PC-9 (cell line): ENCODE data around the gene CENPV.

ENCODE experiments used
- EZH2 ChIP-seq: fragments of 200-600 bp; sonication (generic); IDR thresholded peaks from 2 replicates; pipeline ENCODE4 v1.8.0; 2017; ENCODE audit warnings: antibody characterized with exemption, low read depth
- TF ChIP-seq, protein P1 (sequence below): fragments of 200-600 bp; sonication (generic); conservative IDR thresholded peaks from 2 replicates; pipeline ENCODE4 v1.6.1; 2017; ENCODE audit warnings: mixed run types, antibody characterized with exemption, mild to moderate bottlenecking, moderate library complexity

DNA sequence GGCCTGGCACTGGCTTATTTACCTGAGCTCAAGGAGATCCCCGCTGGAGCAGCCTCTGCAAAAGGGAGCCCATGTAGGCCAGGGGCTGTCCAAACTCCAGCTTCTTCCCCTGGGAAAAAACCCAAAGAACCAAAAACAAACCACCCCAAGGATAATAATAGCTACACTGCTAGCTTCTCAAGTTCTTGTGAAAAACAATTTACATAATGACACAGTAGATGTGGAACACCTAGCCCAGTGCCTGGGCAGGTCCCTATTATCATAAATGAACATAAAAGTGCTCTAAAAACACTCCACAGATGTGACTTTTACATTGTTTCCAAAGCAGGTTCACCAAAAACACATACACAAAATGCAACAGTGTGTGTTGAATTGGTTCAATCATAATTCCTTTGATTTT lies 27.3 kb downstream of the CENPV start:
- TF ChIP-seq EZH2, result no peak
- TF ChIP-seq, protein P1, sequence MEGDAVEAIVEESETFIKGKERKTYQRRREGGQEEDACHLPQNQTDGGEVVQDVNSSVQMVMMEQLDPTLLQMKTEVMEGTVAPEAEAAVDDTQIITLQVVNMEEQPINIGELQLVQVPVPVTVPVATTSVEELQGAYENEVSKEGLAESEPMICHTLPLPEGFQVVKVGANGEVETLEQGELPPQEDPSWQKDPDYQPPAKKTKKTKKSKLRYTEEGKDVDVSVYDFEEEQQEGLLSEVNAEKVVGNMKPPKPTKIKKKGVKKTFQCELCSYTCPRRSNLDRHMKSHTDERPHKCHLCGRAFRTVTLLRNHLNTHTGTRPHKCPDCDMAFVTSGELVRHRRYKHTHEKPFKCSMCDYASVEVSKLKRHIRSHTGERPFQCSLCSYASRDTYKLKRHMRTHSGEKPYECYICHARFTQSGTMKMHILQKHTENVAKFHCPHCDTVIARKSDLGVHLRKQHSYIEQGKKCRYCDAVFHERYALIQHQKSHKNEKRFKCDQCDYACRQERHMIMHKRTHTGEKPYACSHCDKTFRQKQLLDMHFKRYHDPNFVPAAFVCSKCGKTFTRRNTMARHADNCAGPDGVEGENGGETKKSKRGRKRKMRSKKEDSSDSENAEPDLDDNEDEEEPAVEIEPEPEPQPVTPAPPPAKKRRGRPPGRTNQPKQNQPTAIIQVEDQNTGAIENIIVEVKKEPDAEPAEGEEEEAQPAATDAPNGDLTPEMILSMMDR, result no peak
